Embryonic facial prominence (tissue), 1 donor: ENCODE measurements around the gene EXOC6B.

Source experiments
- DNase-seq: peaks from one replicate; pipeline ENCODE4 v3.0.0-alpha.2; 2016; ENCODE audit errors: extremely low spot score

Gene EXOC6B

GRCh38 chr2:72363406-72363805, 462.4 kb downstream of the EXOC6B start:
- no peak for DNase-seq

- no peak for DNase-seq
Measured at GRCh38 chr2:72362733-72363132, 463.1 kb downstream of the EXOC6B start.

GRCh38 chr2:72361521-72361920, 464.3 kb downstream of the EXOC6B start:
- DNase-seq, result no peak

- DNase-seq, result no peak
Measured at GRCh38 chr2:72361042-72361441, 464.8 kb downstream of the EXOC6B start.

GRCh38 chr2:72350852-72351251, 475.0 kb downstream of the EXOC6B start:
- DNase-seq, result no peak

GRCh38 chr2:72349016-72349415, 476.8 kb downstream of the EXOC6B start:
- DNase-seq, result no peak

GRCh38 chr2:72347081-72347480, 478.8 kb downstream of the EXOC6B start:
- DNase-seq, result no peak

- no peak for DNase-seq
Measured at GRCh38 chr2:72341639-72342038, 484.2 kb downstream of the EXOC6B start.

- no peak for DNase-seq
Measured at GRCh38 chr2:72340665-72341064, 485.2 kb downstream of the EXOC6B start.

- no peak for DNase-seq
Measured at GRCh38 chr2:72338076-72338475, 487.8 kb downstream of the EXOC6B start.

GRCh38 chr2:72332720-72333119, 493.1 kb downstream of the EXOC6B start:
- DNase-seq, result no peak

GRCh38 chr2:72330652-72331051, 495.2 kb downstream of the EXOC6B start:
- no peak for DNase-seq

- no peak for DNase-seq
Measured at GRCh38 chr2:72326759-72327158, 499.1 kb downstream of the EXOC6B start.

GRCh38 chr2:72325592-72326422, 500.0 kb downstream of the EXOC6B start:
- no peak for DNase-seq

- no peak for DNase-seq
Measured at GRCh38 chr2:72316774-72317173, 509.1 kb downstream of the EXOC6B start.

- no peak for DNase-seq
Measured at GRCh38 chr2:72300147-72300684, 525.6 kb downstream of the EXOC6B start.

GRCh38 chr2:72293620-72294019, 532.2 kb downstream of the EXOC6B start:
- no peak for DNase-seq

- DNase-seq, result no peak
Measured at GRCh38 chr2:72292433-72292832, 533.4 kb downstream of the EXOC6B start.

- no peak for DNase-seq
Measured at GRCh38 chr2:72291059-72291458, 534.8 kb downstream of the EXOC6B start.

- no peak for DNase-seq
Measured at GRCh38 chr2:72289736-72290135, 536.1 kb downstream of the EXOC6B start.

- no peak for DNase-seq
Measured at GRCh38 chr2:72289283-72289682, 536.5 kb downstream of the EXOC6B start.

- DNase-seq, result no peak
Measured at GRCh38 chr2:72278046-72278445, 547.8 kb downstream of the EXOC6B start.

- no peak for DNase-seq
Measured at GRCh38 chr2:72276876-72277275, 549.0 kb downstream of the EXOC6B start.

- no peak for DNase-seq
Measured at GRCh38 chr2:72276356-72276755, 549.5 kb downstream of the EXOC6B start.
